AG09319 (cell line): ENCODE measurements around the gene SNRNP48.

Source experiments
- DNase-seq: peaks from one replicate; pipeline ENCODE4 v3.0.0-alpha.2; 2010; ENCODE audit warnings: low read depth; ENCODE audit errors: extremely low read depth
- CTCF ChIP-seq: IDR thresholded peaks from 2 replicates; pipeline ENCODE4 v1.5.1; 2011; ENCODE audit warnings: low read depth, mild to moderate bottlenecking, inconsistent platforms, low read length, moderate library complexity

Gene SNRNP48

GRCh38 chr6:7658543-7658942 is 68.5 kb downstream of the SNRNP48 start:
- TF ChIP-seq CTCF = no peak
- DNase-seq = no peak

- TF ChIP-seq CTCF = no peak
- no peak for DNase-seq
These were observed 71.4 kb downstream of the SNRNP48 start for GRCh38 chr6:7661364-7661763.
